Measurements from ENCODE around the gene SHISAL2A.

The SHISAL2A gene

DNA sequence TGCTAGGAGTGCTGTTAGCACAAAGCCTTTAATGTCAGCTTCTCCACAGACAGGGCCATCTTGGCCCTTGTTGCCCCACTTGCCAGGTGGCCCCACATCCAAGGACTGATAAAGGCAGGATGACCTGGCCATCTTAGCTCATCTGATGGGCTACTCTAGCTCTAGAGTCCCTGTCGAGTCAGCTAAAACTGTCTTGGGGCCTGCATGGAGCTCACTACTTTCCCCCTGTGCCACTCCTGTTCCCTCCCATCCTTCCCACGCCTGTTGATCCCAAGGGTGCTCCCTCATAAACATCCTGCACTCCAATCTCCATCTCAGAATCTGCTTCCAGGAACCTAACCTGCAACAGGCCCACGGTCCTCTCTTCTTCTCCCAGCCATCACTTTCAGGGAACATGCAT is 31.4 kb upstream of the SHISAL2A start:
- TF ChIP-seq POLR2AphosphoS5 (IDR thresholded peaks at IDR 0.05; ENCODE audit: low read depth, low read length) (no peak), TAF1 (IDR thresholded peaks at IDR 0.05; ENCODE audit: borderline replicate concordance, low read depth, low read length) (no peak)
- DNase-seq (ENCODE audit: insufficient read length): no peak
- FAIRE-seq: no peak

DNA sequence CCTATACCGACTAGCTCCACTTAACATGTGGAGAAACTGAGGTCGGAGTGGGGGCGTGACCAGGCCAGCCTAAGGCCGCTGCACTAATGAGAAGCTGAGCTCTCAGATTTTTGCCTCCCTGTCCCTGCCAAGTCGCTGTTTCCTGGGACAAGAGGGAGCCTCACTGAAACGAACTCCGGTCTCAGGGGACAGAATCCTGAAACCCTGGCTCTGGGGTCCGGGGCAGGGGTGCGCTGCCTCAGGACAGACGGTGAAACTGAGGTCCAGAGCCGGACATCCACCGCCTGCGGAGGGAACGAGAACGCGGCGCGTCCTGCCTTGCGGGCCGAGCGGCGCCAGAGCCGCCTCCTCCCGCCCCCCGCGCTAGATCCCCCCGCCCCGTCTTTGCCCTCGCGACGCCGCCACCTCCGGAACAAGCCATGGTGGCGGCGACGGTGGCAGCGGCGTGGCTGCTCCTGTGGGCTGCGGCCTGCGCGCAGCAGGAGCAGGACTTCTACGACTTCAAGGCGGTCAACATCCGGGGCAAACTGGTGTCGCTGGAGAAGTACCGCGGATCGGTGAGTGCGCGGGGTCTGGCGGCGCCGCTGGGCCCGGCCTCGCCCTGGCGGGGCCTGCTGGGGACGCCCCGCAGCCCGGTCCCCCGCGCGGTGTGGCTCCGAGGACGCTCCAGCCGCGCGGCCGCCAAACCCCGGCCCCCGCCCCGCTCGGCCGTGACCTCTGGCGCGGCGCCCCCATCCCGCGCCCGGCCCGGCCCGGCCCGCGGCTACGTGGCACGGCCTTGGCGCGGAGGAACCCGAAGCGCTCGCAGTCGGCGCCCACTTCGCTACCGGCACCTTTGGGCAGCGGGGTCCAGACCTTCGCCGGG is 30.7 kb upstream of the SHISAL2A start, which contains the start of gene GPX7:
Gene GPX7, plus strand, starts transcription at position 381 of the 865 bp plus-strand sequence. Its CDS starts 39 bp downstream, at position 420.
- FAIRE-seq (peak; percentile 95), DNase-seq (ENCODE audit: insufficient read length) (peak; percentile 63)
- TF ChIP-seq TAF1 (IDR thresholded peaks at IDR 0.05; ENCODE audit: borderline replicate concordance, low read depth, low read length): peak; percentile 5; the same call in 1 of the 2 replicates
- TF ChIP-seq POLR2AphosphoS5 (IDR thresholded peaks at IDR 0.05; ENCODE audit: low read depth, low read length): peak; percentile 58; the same call in 1 of the 2 replicates
- peak; percentile 80; the same call in 1 of the 2 replicates for TF ChIP-seq POLR2A (IDR thresholded peaks at IDR 0.05; ENCODE audit: low read depth, low read length)

DNA sequence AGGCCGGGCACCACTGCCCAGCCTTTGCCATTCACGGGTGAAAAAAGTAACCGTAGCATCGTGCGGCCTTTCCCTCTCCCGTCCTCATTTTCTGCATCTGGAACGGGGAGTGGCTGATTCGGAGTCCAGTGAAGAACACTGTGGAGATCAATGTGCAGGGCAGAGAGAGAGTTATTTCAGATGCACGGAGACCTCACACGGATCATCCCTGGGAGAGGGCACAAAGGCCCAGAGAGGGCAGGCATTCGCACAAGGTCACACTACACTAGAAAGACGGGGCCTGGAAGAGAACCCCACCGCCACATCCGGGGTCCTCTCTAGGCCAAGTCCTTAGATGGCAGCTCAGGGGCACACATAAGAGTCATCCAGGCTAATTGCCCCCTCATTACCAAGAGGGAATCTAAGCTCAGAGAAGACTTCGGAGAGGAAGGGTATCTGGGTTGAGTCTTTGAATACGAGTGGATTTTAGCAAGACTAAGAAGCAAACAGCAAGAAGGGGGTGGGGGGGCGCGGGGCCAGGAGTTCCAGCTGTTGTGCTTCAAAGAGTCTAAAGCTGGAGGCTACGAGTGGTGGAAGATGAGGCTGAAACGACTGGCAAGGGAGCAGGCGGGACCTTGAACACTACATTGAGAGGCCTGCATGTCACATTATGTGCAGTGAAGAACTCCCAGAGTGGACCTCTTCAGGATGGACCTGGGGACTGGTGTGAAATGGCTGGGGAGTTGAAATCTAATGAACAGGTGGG is 29.9 kb upstream of the SHISAL2A start:
- TF ChIP-seq POLR2A (IDR thresholded peaks at IDR 0.05; ENCODE audit: low read depth, low read length) (0 out of 2 replicates have a peak, but pooled peaks have one; percentile 6), POLR2AphosphoS5 (IDR thresholded peaks at IDR 0.05; ENCODE audit: low read depth, low read length) (no peak), TAF1 (IDR thresholded peaks at IDR 0.05; ENCODE audit: borderline replicate concordance, low read depth, low read length) (0 out of 2 replicates have a peak, but pooled peaks have one; percentile 9)
- peak; percentile 86 for FAIRE-seq
- DNase-seq (ENCODE audit: insufficient read length): peak; percentile 35

DNA sequence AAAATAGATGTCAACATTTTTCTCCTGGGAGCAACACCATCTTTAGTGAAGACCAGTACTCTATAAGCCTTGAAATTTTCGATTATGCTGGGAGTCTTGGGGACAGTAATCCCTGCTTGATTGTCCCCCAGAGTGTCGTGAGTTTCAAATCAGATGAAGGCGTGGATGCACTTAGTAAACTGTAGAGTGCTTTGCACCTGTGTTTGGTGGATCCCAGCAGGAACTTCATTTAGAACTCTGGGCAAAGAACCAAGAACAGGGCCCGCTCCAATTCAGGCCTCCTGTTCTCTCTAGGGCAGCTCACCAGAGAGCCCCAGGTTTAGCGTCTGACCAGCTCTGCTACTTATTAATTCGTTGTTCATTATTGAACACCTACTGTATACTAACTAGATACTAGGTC is 29.3 kb upstream of the SHISAL2A start:
- TF ChIP-seq POLR2A (IDR thresholded peaks at IDR 0.05; ENCODE audit: low read depth, low read length): no peak
- no peak for TF ChIP-seq TAF1 (IDR thresholded peaks at IDR 0.05; ENCODE audit: borderline replicate concordance, low read depth, low read length)
- TF ChIP-seq POLR2AphosphoS5 (IDR thresholded peaks at IDR 0.05; ENCODE audit: low read depth, low read length): no peak
- FAIRE-seq: peak; percentile 51
- DNase-seq (ENCODE audit: insufficient read length): no peak

DNA sequence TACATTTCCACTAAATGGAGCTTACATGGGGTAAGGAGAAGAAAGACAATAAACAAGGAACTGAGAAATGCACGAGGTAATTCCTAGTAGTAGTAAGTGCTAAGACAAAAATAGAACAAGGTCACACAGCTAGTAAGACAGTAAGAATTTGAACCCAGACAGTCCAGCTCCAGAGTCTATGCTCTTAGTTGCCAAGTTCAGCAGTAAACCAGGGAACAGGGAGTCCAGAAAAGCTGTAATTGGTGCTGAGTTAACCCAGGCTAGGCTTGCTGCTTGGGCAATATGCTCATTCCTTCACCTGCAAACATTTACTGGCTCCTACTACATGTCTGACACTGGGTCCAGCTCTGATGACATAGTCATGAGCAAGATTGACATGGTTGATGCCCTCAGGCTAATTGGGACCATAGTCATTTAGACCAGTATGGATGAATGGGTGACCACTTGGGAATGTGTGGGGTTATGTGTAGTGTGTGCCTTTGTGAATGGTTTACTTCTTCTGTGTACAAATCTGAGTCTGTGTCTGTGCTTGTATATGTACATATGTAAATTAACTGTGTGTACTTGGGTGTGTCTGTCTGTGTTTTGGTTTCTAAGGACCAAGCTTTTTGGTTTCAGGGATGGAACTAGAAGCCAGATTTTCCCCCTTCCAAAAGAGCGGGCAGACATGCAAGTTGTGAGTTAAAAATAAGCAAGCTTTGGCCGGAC is 28.8 kb upstream of the SHISAL2A start:
- DNase-seq (ENCODE audit: insufficient read length) (no peak), FAIRE-seq (peak; percentile 88)
- TF ChIP-seq TAF1 (IDR thresholded peaks at IDR 0.05; ENCODE audit: borderline replicate concordance, low read depth, low read length) (no peak), POLR2AphosphoS5 (IDR thresholded peaks at IDR 0.05; ENCODE audit: low read depth, low read length) (no peak), POLR2A (IDR thresholded peaks at IDR 0.05; ENCODE audit: low read depth, low read length) (no peak)

DNA sequence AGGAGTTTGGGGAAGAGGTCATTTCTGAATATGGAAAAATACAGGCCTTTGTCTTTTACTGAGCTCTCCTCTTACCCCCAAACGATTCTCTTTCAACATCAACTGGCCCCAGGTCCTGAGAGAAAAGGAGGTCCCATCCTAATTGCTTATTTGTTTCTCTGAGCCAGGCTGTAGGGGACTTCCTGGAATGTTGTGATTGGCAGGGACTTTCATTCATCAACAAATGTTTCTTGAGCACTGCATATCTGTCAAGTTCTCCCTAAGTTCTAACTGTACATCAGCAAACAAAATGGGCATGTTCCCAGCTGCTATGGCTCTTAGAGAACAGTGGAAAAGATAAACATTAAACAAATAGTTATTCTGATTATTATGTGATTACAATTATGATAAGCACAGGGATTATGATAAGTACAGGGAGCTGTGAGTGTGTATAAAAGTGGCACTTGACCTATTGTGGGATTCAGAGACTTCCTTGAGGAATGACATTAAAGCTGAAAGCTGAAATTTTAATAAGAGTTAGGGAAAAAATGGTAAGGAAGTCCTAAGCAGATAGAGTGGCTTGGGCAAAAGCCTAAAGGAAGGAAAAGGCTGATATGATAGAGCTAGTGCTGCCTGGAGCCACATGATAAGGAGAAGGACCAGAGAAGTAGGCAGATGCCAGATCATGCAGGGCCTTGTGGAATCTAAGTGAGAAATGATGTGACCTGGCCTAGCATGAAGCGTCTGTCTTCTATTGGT is 19.2 kb upstream of the SHISAL2A start:
- no peak for DNase-seq (ENCODE audit: insufficient read length)
- TF ChIP-seq POLR2AphosphoS5 (IDR thresholded peaks at IDR 0.05; ENCODE audit: low read depth, low read length) (no peak), TAF1 (IDR thresholded peaks at IDR 0.05; ENCODE audit: borderline replicate concordance, low read depth, low read length) (no peak), POLR2A (IDR thresholded peaks at IDR 0.05; ENCODE audit: low read depth, low read length) (no peak)
- no peak for FAIRE-seq

DNA sequence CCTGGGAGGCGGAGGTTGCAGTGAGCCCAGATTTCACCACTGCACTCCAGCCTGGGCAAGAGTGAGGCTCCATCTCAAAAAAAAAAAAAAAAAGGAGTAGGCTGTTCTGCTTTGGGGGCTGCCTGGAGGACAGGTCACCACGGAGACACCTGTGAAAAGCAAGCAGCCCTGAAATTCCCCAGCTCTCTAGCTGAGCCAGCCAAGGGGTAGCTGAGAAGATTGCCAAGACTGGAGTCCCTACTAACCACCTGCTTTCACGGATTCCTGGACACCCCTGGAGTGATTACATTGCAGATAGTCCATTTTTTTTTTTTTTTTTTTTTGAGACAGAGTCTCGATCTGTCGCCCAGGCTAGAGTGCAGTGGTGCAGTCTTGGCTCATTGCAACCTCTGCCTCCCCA is 18.3 kb upstream of the SHISAL2A start:
- DNase-seq (ENCODE audit: insufficient read length): no peak
- no peak for TF ChIP-seq TAF1 (IDR thresholded peaks at IDR 0.05; ENCODE audit: borderline replicate concordance, low read depth, low read length)
- no peak for TF ChIP-seq POLR2AphosphoS5 (IDR thresholded peaks at IDR 0.05; ENCODE audit: low read depth, low read length)
- TF ChIP-seq POLR2A (IDR thresholded peaks at IDR 0.05; ENCODE audit: low read depth, low read length): no peak
- FAIRE-seq: no peak

DNA sequence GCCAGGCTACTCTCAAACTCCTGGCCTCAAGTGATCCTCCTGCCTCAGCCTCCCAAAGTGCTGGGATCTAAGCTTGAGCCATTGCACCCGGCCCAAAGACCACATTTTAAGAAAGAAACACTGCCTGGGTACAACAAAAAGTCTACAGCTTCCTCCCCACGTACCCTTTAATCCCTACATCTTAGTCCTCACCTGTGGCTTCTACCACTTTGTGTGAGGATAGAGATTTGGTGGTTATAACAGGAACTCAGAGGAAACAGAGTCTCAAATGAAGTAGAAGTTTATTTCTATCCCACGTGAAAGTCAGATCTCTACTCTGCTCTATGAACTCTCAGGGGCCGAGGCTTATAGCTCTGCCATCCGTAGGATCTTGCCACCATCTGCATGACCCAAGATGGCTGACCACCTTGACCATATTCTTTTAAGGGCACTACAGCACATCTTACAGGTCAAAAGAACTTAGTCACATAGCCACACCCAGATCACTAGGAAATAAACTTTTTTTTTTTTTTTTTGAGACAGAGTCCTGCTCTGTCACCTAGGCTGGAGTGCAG is 17.4 kb upstream of the SHISAL2A start:
- FAIRE-seq: no peak
- no peak for TF ChIP-seq TAF1 (IDR thresholded peaks at IDR 0.05; ENCODE audit: borderline replicate concordance, low read depth, low read length)
- TF ChIP-seq POLR2AphosphoS5 (IDR thresholded peaks at IDR 0.05; ENCODE audit: low read depth, low read length): no peak
- no peak for TF ChIP-seq POLR2A (IDR thresholded peaks at IDR 0.05; ENCODE audit: low read depth, low read length)
- no peak for DNase-seq (ENCODE audit: insufficient read length)

DNA sequence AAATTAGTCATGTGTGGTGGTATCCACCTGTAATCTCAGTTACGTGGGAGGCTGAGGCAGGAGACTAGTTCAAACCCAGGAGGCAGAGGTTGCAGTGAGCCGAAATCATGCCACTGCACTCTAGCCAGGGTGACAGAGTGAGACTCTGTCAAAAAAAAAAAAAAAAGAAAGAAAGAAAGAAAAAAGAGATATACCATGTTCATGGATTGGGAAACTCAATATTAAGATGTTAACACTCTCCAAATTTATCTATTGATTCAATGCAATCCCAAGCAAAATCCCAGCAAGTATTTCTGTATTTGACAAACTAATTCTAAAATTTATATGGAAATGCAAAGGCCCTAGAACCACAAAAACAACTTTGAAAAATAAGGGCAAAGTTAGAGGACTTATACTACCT is 11.0 kb upstream of the SHISAL2A start:
- TF ChIP-seq POLR2A (IDR thresholded peaks at IDR 0.05; ENCODE audit: low read depth, low read length) (no peak), TAF1 (IDR thresholded peaks at IDR 0.05; ENCODE audit: borderline replicate concordance, low read depth, low read length) (no peak), POLR2AphosphoS5 (IDR thresholded peaks at IDR 0.05; ENCODE audit: low read depth, low read length) (no peak)
- no peak for FAIRE-seq
- DNase-seq (ENCODE audit: insufficient read length): no peak

DNA sequence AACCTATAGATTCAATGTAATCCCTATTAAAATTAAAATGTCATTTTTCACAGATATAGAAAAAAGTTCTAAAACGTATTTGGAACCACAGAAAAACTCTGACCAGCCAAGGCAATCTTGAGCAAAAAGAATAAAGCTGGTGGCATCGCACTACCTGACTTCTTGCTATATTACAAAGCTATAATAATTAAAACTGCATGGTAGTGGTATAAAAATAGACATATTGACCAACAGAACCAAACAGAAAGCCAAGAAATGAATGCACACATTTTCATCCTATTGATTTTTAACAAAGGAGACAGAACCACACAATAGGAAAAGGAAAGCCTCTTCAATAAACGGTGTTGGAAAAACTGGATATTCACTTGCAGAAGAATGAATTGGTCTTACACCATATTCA is 9.2 kb upstream of the SHISAL2A start:
- DNase-seq (ENCODE audit: insufficient read length) (no peak), FAIRE-seq (no peak)
- no peak for TF ChIP-seq POLR2AphosphoS5 (IDR thresholded peaks at IDR 0.05; ENCODE audit: low read depth, low read length)
- TF ChIP-seq TAF1 (IDR thresholded peaks at IDR 0.05; ENCODE audit: borderline replicate concordance, low read depth, low read length): no peak
- TF ChIP-seq POLR2A (IDR thresholded peaks at IDR 0.05; ENCODE audit: low read depth, low read length): no peak
